Measurements from ENCODE around the gene GJB6.

DNA sequence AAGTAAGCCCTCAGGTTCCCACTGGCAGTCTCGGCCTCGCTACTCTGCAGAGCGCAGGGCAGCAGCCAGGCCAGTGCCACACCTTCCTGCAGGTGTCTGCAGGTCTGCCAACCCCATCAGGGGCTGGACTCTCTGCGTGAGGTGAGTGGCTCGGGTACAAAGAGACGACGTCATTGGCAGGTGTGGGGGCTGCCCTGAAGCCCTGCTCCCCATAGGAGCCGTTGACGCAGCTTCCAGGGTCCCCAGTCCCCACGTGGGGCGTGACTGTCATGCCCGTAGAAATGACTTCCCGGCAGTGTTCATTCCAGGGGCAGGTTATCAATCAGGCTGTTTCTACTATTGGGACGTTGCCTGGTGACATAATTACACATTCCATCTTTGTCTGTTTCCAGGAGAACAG is 15.3 kb upstream of the GJB6 start:
- TF ChIP-seq, protein P1, sequence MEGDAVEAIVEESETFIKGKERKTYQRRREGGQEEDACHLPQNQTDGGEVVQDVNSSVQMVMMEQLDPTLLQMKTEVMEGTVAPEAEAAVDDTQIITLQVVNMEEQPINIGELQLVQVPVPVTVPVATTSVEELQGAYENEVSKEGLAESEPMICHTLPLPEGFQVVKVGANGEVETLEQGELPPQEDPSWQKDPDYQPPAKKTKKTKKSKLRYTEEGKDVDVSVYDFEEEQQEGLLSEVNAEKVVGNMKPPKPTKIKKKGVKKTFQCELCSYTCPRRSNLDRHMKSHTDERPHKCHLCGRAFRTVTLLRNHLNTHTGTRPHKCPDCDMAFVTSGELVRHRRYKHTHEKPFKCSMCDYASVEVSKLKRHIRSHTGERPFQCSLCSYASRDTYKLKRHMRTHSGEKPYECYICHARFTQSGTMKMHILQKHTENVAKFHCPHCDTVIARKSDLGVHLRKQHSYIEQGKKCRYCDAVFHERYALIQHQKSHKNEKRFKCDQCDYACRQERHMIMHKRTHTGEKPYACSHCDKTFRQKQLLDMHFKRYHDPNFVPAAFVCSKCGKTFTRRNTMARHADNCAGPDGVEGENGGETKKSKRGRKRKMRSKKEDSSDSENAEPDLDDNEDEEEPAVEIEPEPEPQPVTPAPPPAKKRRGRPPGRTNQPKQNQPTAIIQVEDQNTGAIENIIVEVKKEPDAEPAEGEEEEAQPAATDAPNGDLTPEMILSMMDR (IDR thresholded peaks at IDR 0.05; ENCODE audit: low read depth, low read length) = no peak
- no peak for TF ChIP-seq POLR2A (IDR thresholded peaks at IDR 0.05; ENCODE audit: extremely low read depth, insufficient read length)
- TF ChIP-seq, protein P2, sequence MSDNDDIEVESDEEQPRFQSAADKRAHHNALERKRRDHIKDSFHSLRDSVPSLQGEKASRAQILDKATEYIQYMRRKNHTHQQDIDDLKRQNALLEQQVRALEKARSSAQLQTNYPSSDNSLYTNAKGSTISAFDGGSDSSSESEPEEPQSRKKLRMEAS (IDR thresholded peaks at IDR 0.05; ENCODE audit: low read depth, low read length) = no peak

Measured in NB4 (cell line).